Loucy (cell line): ENCODE results near the gene PEX12.
"Not testable (repeated sequence)": the region's sequence is repeated elsewhere in the genome, so short reads cannot be mapped to it uniquely, and the experiment has no call there.

ENCODE experiments used
- CTCF ChIP-seq: fragments of 200-600 bp; sonication (generic); conservative IDR thresholded peaks from 2 replicates; pipeline ENCODE4 v1.5.1; 2014; ENCODE audit warnings: mild to moderate bottlenecking, antibody characterized with exemption, low read length
- EZH2phosphoT487 ChIP-seq: fragments of 200-600 bp; IDR thresholded peaks from 2 replicates; pipeline ENCODE4 v1.6.1; 2018; ENCODE audit warnings: antibody characterized with exemption, mild to moderate bottlenecking, moderate library complexity, borderline replicate concordance

GRCh38 chr17:35535406-35535805 lies 43.0 kb downstream of the PEX12 start:
- not testable (repeated sequence) for TF ChIP-seq CTCF, EZH2phosphoT487
